GM13977 (cell line): ENCODE results near the gene EPB41L1.

Experiments
- DNase-seq: peaks from one replicate; pipeline ENCODE4 v3.0.0; 2012; ENCODE audit warnings: low spot score
- in situ Hi-C: fragments of 300-500 bp; cut with MboI; formaldehyde crosslinking; loops from one replicate; pipeline ENCODE4 v1.12.0; 2022; ENCODE audit warnings: low sequenced_read_pairs, low pct_unique_long_range_greater_than_20kb, mixed read lengths, inconsistent platforms; ENCODE audit not compliant: unreplicated experiment
- TF ChIP-seq, protein P1 (sequence below): IDR thresholded peaks from 2 replicates; pipeline ENCODE4 v1.5.1; 2012; ENCODE audit warnings: mild to moderate bottlenecking, control low read depth; ENCODE audit not compliant: insufficient read depth; ENCODE audit errors: extremely low read depth, missing control alignments

EPB41L1 gene

DNA sequence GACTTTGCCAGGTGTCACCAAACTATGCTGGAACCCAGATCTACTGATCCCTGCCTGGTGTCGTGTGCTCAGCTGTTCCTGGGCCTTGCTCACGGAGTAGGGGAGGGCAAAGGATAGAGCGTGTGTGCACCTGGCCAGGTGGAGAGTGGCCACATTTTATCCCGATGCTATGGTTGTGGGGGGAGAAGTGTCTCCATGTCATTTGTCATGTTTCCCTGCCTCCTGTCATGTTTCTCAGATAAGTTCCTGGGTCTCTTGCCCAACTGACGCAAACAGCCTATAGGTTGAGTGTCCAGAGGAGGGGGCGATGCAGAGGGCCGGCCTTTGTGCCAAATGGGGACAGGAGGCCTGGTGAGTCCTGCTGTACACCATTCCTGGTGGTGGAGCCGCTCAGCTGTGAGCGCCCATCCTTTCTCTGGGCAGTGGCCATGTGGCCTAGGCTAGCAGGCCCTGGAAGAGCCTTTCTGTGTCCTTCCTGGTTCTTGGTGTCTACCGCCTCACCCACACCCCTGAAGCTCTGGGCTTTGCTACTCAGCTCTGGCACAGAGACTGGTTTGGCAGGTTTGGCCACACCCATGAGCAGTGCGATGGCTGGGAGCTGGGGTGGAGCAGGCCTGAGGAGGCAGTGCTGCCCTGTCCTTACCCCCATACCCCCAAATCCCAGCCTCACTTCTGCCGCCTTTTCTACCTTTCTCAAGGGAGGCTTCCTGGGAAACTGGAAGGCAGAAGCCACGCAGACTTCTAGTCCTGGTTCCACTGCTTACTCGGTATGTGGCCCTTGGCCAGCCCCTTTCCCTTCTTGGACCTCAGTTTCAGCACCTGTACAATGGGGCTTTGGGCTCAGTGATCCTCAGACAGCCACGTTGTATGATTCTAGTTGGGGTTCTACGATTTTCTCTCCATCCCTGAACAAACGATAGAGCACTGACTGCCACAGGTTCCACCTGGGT lies 32.3 kb upstream of the EPB41L1 start:
- no peak for DNase-seq
- TF ChIP-seq, protein P1, sequence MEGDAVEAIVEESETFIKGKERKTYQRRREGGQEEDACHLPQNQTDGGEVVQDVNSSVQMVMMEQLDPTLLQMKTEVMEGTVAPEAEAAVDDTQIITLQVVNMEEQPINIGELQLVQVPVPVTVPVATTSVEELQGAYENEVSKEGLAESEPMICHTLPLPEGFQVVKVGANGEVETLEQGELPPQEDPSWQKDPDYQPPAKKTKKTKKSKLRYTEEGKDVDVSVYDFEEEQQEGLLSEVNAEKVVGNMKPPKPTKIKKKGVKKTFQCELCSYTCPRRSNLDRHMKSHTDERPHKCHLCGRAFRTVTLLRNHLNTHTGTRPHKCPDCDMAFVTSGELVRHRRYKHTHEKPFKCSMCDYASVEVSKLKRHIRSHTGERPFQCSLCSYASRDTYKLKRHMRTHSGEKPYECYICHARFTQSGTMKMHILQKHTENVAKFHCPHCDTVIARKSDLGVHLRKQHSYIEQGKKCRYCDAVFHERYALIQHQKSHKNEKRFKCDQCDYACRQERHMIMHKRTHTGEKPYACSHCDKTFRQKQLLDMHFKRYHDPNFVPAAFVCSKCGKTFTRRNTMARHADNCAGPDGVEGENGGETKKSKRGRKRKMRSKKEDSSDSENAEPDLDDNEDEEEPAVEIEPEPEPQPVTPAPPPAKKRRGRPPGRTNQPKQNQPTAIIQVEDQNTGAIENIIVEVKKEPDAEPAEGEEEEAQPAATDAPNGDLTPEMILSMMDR, result no peak
- in situ Hi-C loops, result no loop called here

DNA sequence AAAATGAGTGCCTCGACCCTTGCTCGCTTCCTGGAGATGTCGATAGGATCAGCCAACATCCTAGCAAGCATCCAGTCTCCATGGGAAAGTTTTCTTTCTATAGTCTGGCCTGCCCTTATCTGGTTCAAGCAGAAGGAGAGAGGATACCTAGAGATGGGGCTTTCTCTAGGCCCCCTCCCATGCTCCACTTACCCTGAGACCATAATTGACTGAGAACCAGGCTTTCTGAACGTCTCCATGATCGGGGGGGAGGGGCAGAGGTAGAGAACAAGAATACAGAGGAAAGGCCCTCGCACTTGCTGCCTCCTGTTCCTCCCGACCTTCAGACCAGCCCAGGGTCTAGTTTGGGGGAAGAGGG lies 31.6 kb upstream of the EPB41L1 start:
- DNase-seq, result no peak
- in situ Hi-C loops, result no loop called here
- TF ChIP-seq, protein P1, result no peak

DNA sequence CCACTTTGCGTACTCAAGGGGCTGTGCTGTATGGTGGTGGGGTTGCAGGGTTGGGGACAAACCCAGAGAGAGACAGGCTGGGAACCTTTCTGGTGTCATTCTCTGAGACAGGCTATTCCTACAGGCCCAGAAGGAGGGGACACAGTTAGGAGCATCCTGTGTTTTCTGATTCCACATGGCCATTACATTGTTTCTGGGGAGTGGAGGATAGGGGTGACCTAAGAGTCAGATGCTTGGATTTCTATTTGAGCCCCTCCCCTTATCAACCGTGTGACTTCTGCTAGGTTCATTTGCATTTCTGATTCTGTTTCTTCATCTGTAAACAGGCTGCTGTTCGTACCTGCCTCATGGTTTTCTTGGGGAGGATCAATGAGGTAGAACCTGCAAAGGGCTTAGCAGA lies 29.4 kb upstream of the EPB41L1 start:
- DNase-seq, result no peak
- in situ Hi-C loops, result no loop called here
- TF ChIP-seq, protein P1, result no peak

DNA sequence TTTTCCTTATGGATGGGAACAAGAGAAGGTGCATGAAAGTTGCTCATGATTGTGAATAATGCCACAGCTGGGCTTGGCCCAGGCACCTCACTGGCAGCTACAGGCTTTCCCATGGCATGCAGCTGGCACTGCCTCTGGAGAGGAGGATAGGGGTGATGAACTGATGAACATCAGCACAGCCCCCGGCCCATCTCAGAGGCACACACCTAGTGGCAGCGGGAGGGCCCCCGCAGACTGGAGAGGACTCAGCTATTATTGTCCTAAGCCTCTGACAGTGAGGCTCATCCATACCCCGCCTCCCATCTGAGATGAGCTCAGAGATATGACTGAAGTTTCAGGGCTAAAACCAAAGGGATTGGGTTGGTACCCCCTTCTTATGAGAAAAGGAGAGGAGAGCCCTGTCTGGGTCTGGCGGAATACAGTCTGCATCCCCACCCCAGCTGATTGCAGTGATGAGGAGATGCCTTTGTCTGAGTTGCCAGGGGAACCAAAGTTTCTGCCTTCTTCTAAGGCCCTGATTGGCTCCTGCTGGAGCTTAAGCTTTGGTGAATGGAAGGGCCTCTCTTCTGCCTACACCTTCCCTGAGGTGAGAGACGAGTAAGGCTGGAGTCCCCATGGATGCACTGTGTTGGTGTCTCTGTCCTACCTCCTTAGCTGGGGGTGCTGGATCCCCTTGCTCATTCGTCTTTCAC lies 27.6 kb upstream of the EPB41L1 start:
- DNase-seq, result no peak
- in situ Hi-C loops, result no loop called here

DNA sequence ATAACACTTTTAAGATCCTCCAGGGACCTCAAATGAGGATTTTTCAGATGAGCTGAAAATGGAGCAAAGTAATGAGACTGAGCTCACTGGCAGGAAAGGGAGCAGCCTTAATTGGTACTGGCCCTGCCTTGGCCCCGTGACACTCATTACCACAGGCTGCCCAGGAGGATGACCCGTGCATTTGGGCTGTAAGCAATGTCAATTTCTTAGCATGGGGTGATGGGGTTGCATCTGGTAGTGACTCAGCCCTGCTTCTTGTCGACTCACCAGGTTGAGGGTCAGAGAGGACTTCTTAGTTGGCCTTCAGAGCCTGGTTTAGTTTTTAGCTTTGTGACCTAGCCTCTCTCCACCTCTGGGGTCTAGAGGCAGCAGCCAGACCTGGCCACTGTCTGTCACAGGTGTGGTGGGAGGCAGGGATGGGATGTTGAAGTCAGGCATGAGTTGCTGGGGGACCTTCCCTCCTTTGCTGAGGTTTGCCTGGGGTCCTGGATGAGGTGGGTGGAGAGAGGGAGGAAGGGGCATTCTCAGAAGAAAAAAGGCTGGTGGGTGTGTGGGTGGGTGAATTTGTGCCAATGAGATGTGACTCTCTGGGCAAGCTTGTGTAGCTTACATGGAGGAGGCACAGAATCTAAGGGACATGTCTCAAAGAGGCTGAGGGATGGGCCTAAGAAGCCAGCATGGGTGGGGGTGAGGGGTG lies 25.9 kb upstream of the EPB41L1 start:
- no peak for DNase-seq
- TF ChIP-seq, protein P1, result no peak
- in situ Hi-C loops, result no loop called here

More for the DNA sequence above, 27.6 kb upstream of the EPB41L1 start:
- TF ChIP-seq, protein P1, result no peak

DNA sequence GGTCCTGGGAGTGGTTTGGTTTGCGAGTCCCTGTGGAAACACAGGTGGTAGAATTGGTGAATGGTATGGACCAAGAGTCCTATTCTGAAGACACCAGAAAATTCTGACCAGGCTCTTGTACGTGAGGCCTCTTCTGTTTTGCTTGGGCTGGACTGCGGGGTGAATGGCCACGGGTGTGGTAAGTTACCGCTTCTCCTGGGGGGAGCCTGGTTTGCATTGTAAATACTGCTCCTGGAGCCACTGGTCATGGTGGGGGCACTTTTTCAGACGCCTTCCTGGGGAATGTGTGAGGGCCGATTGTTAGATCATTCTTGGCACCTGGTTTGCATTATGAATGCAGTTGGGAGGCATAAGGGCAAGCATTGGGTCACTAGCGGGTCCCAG lies 25.4 kb upstream of the EPB41L1 start:
- TF ChIP-seq, protein P1, result no peak
- in situ Hi-C loops, result no loop called here
- DNase-seq, result no peak
